BLaER1 treated with 17β-estradiol and CSF1 and Interleukin-3, amounts not matched to agents 10 nM and 100 nM (cell line): Measurements from ENCODE around the gene TH.

ENCODE experiments used
- H3K27ac ChIP-seq, 11 experiments: shearing (Covaris generic); formaldehyde crosslinking; 2 replicates each; pipeline ENCODE4 v1.8.1; 2022
- H3K27me3 ChIP-seq, 11 experiments: shearing (Covaris generic); formaldehyde crosslinking; 2 replicates each; pipeline ENCODE4 v1.8.1; 2022
- H3K36me3 ChIP-seq, 11 experiments: shearing (Covaris generic); formaldehyde crosslinking; 2 replicates each; pipeline ENCODE4 v1.8.1; 2022
- H3K4me1 ChIP-seq, 10 experiments: shearing (Covaris generic); formaldehyde crosslinking; 2 replicates each; pipeline ENCODE4 v1.8.1; 2022
- H3K4me2 ChIP-seq, 11 experiments: shearing (Covaris generic); formaldehyde crosslinking; 2 replicates each; pipeline ENCODE4 v1.8.1; 2022
- H3K4me3 ChIP-seq, 10 experiments: shearing (Covaris generic); formaldehyde crosslinking; 2 replicates each; pipeline ENCODE4 v1.8.1; 2022
- H3K9ac ChIP-seq, 11 experiments: shearing (Covaris generic); formaldehyde crosslinking; 2 replicates each; pipeline ENCODE4 v1.8.1; 2022
- H3K9me3 ChIP-seq, 11 experiments: shearing (Covaris generic); formaldehyde crosslinking; replicated peaks in 1 of 11; 2 replicates each; pipeline ENCODE4 v1.8.1; 2022
- H4K20me1 ChIP-seq, 11 experiments: shearing (Covaris generic); formaldehyde crosslinking; 2 replicates each; pipeline ENCODE4 v1.8.1; 2022
- Cebpa-rat ChIP-seq, 11 experiments: shearing (Covaris generic); IDR thresholded peaks; 2 replicates each; pipeline ENCODE4 v1.8.1; 2022

Gene TH

DNA sequence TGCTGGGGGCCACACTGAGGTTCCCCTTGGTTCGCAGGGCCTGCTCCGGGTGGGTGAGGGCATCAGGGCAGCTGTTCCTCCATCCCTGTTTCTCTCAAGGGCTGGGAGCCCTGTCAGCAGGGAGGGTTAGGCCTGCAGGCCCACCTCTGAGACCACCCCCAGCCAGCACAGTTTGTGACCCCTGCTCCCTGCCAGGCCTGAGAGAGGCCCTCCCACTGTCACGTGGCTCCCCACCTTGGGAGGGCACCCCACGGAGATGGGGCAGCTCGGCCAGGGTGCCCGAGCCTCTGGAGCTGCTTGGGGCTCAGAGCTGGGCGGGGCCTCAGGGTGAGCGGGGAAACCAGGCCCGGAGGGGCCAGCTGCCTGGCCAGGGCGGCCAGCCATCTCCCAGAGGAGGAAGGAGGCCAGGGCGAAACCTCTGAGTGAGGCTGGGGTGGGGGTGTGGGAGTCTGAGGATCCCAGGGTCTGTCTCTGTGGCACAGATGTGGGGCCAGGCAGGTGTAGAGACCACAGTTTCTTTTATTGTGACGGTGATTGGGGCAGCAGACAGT lies 8.1 kb downstream of the TH start:
- no peak overlapping the region for H3K27ac ChIP-seq
- H3K9ac ChIP-seq: no peak overlapping the region; a peak in 1 of 22 replicates
- H3K4me2 ChIP-seq: peak overlapping the region in 1 of 11 experiments; percentile 23; a peak in 2 of 22 replicates
- peaks cover 0 to 47% (median 0%) of the 10 kb centered on the region in 11 experiments; a peak in 10 of 22 replicates for H4K20me1 ChIP-seq
- peaks cover 17 to 68% (median 37%) of the 10 kb centered on the region in 11 experiments for H3K27me3 ChIP-seq
- H3K4me1 ChIP-seq: peaks cover 0 to 23% (median 0%) of the 10 kb centered on the region in 10 experiments; a peak in 5 of 20 replicates
- H3K9me3 ChIP-seq: no peaks in the 10 kb centered on the region
- no peaks in the 10 kb centered on the region for H3K36me3 ChIP-seq
- no peak overlapping the region for H3K4me3 ChIP-seq
- TF ChIP-seq Cebpa-rat (IDR thresholded peaks at IDR 0.05): no peak

DNA sequence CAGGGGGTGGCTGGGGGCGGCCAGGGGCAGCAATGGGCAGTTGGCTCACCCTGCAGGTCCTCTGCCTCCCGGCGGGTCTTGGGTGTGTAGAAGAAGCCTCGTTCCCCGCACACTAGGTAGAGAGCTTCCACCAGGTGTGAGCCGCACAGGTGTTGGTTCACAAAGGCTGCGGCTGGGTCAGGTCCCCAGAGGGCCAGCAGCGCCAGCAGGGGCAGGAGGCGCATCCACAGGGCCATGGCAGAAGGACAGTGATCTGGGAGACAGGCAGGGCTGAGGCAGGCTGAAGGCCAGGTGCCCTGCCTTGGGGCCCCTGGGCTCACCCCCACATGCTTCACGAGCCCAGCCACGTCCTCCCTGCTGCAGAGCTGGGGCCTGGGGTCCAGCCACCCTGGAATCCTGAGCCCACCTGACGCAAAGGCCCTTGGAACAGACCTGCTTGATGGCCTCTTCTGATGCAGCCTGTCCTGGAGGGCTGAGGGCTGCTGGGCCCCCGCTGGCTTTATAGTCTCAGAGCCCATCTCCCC lies 10.8 kb downstream of the TH start, which contains the start of gene INS:
Gene INS, minus strand, starts transcription at position 474 of the 524 bp plus-strand sequence. Its CDS starts 238 bp downstream, at position 236.
- Histone ChIP-seq H3K27me3 (peaks cover 5 to 48% (median 10%) of the 10 kb centered on the region in 11 experiments; a peak in 16 of 22 replicates), H3K4me1 (peaks cover 0 to 14% (median 0%) of the 10 kb centered on the region in 10 experiments; a peak in 6 of 20 replicates), H4K20me1 (peaks cover 0 to 51% (median 0%) of the 10 kb centered on the region in 11 experiments; a peak in 9 of 22 replicates), H3K27ac (no peak within 1 kb of the TSS), H3K4me3 (no peak within 1 kb of the TSS), H3K36me3 (no peaks in the 10 kb centered on the region), H3K4me2 (no peak within 1 kb of the TSS), H3K9me3 (no peaks in the 10 kb centered on the region), H3K9ac (no peak within 1 kb of the TSS)
- TF ChIP-seq Cebpa-rat (IDR thresholded peaks at IDR 0.05): no peak

DNA sequence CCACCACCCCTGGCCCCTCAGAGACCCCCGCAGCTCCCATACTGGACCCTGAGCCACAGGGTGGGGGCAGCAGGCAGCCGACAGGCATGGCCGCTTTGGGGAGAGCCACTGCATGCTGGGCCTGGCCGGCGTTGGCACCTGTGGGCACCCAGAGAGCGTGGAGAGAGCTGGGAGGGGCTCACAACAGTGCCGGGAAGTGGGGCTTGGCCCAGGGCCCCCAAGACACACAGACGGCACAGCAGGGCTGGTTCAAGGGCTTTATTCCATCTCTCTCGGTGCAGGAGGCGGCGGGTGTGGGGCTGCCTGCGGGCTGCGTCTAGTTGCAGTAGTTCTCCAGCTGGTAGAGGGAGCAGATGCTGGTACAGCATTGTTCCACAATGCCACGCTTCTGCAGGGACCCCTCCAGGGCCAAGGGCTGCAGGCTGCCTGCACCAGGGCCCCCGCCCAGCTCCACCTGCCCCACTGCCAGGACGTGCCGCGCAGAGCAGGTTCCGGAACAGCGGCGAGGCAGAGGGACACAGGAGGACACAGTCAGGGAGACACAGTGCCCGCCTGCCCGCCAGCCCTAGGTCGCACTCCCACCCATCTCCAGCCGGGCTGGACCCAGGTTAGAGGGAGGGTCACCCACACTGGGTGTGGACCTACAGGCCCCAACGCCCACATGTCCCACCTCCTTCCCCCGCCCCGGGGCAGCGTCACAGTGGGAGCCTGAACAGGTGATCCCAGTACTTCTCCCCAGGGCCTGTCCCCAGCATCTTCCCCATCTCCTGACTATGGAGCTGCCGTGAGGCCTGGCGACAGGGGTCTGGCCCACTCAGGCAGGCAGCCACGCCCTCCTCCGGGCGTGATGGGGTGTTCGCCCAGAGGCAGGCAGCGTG lies 11.8 kb downstream of the TH start:
- Histone ChIP-seq H3K4me2 (no peak overlapping the region), H3K27ac (no peak overlapping the region), H3K9me3 (no peaks in the 10 kb centered on the region), H3K27me3 (peaks cover 0 to 39% (median under 1%) of the 10 kb centered on the region in 11 experiments; a peak in 7 of 22 replicates), H3K36me3 (no peaks in the 10 kb centered on the region), H3K9ac (no peak overlapping the region), H3K4me3 (no peak overlapping the region), H3K4me1 (peaks cover 0 to 12% (median 0%) of the 10 kb centered on the region in 10 experiments; a peak in 7 of 20 replicates), H4K20me1 (peaks cover 0 to 42% (median 0%) of the 10 kb centered on the region in 11 experiments; a peak in 8 of 22 replicates)
- no peak for TF ChIP-seq Cebpa-rat (IDR thresholded peaks at IDR 0.05)

DNA sequence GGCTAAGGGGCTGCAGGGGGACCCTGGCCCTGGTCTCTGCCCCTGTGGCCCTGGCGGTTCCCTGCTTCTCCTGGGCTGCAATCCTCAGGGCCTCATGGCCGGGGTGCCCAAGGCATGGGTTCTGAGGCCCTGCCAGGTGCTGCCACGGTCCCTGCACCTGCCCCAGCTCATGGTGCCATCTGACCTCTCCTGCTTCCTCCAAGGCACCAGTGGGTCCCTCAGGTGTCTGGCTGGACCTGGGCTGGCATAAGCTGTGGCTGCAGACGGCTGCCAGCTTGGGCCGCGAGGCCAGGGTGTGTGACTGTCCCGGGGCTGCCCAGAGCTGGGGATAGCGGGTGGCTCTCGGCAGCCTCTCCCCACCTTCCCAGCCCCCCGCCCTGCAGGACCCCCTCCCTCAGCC lies 12.6 kb downstream of the TH start:
- TF ChIP-seq Cebpa-rat (IDR thresholded peaks at IDR 0.05): no peak
- H3K4me3 ChIP-seq: no peak overlapping the region
- no peak overlapping the region for H3K4me2 ChIP-seq
- no peaks in the 10 kb centered on the region for H3K36me3 ChIP-seq
- no peak overlapping the region for H3K9ac ChIP-seq
- no peaks in the 10 kb centered on the region for H3K9me3 ChIP-seq
- H4K20me1 ChIP-seq: peaks cover 0 to 37% (median 0%) of the 10 kb centered on the region in 11 experiments; a peak in 8 of 22 replicates
- H3K4me1 ChIP-seq: peaks cover 0 to 11% (median 4%) of the 10 kb centered on the region in 10 experiments; a peak in 10 of 20 replicates
- peaks cover 0 to 33% (median 0%) of the 10 kb centered on the region in 11 experiments; a peak in 6 of 22 replicates for H3K27me3 ChIP-seq
- no peak overlapping the region for H3K27ac ChIP-seq

DNA sequence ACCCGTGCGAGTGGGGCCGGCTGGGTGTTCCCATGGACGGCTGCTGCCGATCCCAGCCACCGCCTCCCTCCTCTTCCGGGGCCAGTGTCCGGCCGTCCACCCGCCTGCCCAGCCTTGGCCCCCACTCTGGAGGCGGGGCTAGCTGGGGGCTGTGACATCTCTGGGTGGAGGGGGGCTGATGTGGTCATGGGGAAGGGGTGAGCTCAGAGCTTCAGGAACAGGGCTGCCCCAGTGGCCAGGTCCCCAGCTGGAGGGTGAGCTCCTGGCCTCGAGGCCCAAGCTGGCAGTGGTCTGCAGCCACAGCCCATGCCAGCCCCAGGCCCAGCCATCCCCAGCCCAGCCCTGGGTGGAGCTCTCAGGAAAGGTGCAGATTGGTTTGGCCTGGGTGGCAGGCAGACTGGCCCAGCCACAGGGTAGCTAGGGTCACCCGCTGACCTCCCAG lies 13.3 kb downstream of the TH start:
- TF ChIP-seq Cebpa-rat (IDR thresholded peaks at IDR 0.05): no peak
- no peak overlapping the region for H3K9ac ChIP-seq
- no peak overlapping the region for H3K4me2 ChIP-seq
- no peaks in the 10 kb centered on the region for H3K36me3 ChIP-seq
- H3K4me3 ChIP-seq: no peak overlapping the region
- peaks cover 0 to 30% (median 0%) of the 10 kb centered on the region in 11 experiments; a peak in 7 of 22 replicates for H4K20me1 ChIP-seq
- H3K4me1 ChIP-seq: peaks cover 0 to 11% (median 4%) of the 10 kb centered on the region in 10 experiments; a peak in 8 of 20 replicates
- no peaks in the 10 kb centered on the region for H3K9me3 ChIP-seq
- no peak overlapping the region for H3K27ac ChIP-seq
- peaks cover 0 to 27% (median 0%) of the 10 kb centered on the region in 11 experiments; a peak in 4 of 22 replicates for H3K27me3 ChIP-seq

DNA sequence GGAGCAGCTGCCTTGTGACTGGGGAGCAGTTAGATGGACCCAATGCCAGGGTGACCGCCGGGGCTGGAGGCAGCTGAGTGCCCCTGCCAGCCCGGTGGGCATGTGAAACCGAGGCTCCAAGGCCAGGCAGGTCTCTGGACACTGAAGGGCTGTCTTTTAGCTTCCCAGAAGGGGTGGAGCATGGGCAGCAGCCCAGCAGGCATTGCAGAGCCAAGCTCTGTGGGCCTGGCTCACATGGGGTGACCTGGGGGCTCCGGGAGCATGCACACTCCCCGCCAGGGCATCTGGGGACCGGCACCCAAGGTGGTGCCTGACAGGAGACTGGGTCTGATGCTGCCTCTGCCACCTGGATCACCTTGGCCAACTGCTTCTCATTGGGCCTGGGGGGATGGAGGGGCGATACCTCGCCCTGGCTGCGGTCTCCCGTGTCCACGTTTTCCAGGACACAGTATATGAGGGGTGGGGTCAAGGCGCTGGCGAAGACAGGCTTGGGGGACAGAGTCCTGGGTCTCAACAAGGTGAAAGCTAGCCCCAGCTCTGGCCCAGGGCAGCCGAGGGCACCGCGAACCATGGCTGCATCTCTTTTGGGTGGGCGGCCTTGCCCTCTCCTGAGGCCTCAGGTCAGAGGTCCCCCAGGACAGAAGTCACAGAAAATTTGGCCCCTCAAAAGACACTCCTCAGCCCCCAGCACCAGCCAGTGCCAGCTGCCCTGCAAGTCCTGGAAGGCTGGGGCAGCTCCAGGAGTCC lies 14.1 kb downstream of the TH start:
- Histone ChIP-seq H3K36me3 (no peaks in the 10 kb centered on the region), H4K20me1 (peaks cover 0 to 36% (median 0%) of the 10 kb centered on the region in 11 experiments; a peak in 7 of 22 replicates), H3K27ac (no peak overlapping the region), H3K9ac (no peak overlapping the region), H3K4me3 (no peak overlapping the region), H3K4me1 (peaks cover 0 to 12% (median 4%) of the 10 kb centered on the region in 10 experiments; a peak in 7 of 20 replicates), H3K9me3 (no peaks in the 10 kb centered on the region), H3K27me3 (peaks cover 0 to 22% (median 0%) of the 10 kb centered on the region in 11 experiments; a peak in 2 of 22 replicates), H3K4me2 (no peak overlapping the region)
- TF ChIP-seq Cebpa-rat (IDR thresholded peaks at IDR 0.05): no peak

DNA sequence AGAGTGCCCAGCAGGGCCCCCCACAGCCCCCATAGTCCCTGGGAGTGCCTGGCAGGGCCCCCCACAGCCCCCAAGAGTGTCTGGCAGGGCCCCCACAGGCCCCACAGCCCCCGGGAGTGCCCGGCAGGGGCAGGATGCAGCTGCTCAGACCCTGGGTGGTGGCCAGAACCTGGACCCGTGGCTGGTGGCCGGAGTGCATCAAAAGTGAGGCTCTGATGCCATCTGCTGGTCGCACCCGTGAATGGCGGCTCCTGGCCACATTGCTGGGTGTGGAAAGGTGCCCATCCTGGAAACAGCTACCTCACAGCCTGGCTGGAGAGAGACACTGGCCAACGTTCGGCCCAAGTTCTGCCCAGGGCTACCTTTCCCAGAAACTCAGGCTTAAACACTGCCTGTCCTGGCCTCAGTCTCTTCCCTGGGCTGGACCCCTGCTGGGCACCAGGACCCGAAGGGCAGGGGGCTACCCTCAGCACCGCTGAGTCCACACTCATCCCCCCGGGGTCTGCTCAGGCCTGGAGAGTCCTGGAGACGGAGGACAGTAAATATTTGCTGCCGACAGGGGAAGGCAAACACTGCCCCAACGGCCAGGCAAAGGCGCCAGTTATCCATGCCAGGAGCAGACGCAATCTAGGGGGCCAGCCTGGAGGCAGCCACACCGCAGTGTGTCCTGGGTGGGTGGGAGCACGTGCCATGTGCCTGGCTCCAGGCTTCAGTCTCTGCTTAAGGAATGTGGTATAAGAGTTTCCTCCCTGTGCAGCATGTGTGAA lies 15.0 kb downstream of the TH start:
- Histone ChIP-seq H3K4me2 (no peak overlapping the region), H3K4me1 (peaks cover 3 to 15% (median 8%) of the 10 kb centered on the region in 10 experiments; a peak in 17 of 20 replicates), H3K27ac (no peak overlapping the region), H3K9me3 (no peaks in the 10 kb centered on the region), H3K4me3 (no peak overlapping the region), H3K27me3 (peaks cover 0 to 22% (median 0%) of the 10 kb centered on the region in 11 experiments; a peak in 2 of 22 replicates), H4K20me1 (peaks cover 0 to 36% (median 0%) of the 10 kb centered on the region in 11 experiments; a peak in 7 of 22 replicates), H3K9ac (no peak overlapping the region), H3K36me3 (no peaks in the 10 kb centered on the region)
- TF ChIP-seq Cebpa-rat (IDR thresholded peaks at IDR 0.05): no peak
